PC-9 (cell line): ENCODE results near the gene PCLAF. TPM values are rescaled to one million over a fixed set of nuclear protein-coding genes. Genes with fewer than 3 reads are reported as not detected.

Source experiments
- BruUV-seq: library from RNA; stranded (reverse); fragments of 400-500 nt; replicated peaks from 2 replicates; lab custom pipeline; 2021; lab: Mats Ljungman, UMichigan
- CTCF ChIA-PET: fragments of 300-600 bp; sonication (Branson Sonifier 250); formaldehyde crosslinking; loops from one replicate; lab custom pipeline; 2022; ENCODE audit warnings: antibody characterized with exemption; lab: Charles Lee
- POLR2A ChIA-PET: fragments of 300-600 bp; sonication (Branson Sonifier 250); formaldehyde crosslinking; loops from one replicate; lab custom pipeline; 2022; ENCODE audit warnings: antibody characterized with exemption; ENCODE audit not compliant: unreplicated experiment; lab: Charles Lee
- DNase-seq, 2 experiments: peaks; one replicate each; pipeline versions ENCODE4 v3.0.0 to v3.0.0-alpha.2; 2015 to 2022; ENCODE audit warnings: mixed read lengths in 1 of 2
- H2AFZ ChIP-seq: fragments of 200-600 bp; sonication (generic); 2 replicates; pipeline ENCODE4 v1.8.1; 2017; ENCODE audit warnings: antibody characterized with exemption
- H3F3A ChIP-seq: fragments of 200-600 bp; sonication (generic); 2 replicates; pipeline ENCODE4 v1.8.1; 2017; ENCODE audit warnings: antibody characterized with exemption, mild to moderate bottlenecking, low read depth; ENCODE audit not compliant: insufficient read depth
- H3K27ac ChIP-seq: fragments of 200-600 bp; sonication (generic); 2 replicates; pipeline ENCODE4 v1.6.1; 2016; ENCODE audit warnings: mixed run types
- H3K27me3 ChIP-seq: fragments of 200-600 bp; sonication (generic); 2 replicates; pipeline ENCODE4 v1.6.1; 2016; ENCODE audit warnings: low read depth, mixed run types; ENCODE audit not compliant: insufficient read depth
- H3K36me3 ChIP-seq: fragments of 200-600 bp; sonication (generic); 2 replicates; pipeline ENCODE4 v1.6.1; 2016; ENCODE audit warnings: low read depth, mixed run types
- H3K4me1 ChIP-seq: fragments of 200-600 bp; sonication (generic); replicated peaks from 2 replicates; pipeline ENCODE4 v1.6.1; 2016; ENCODE audit warnings: mixed run types; ENCODE audit not compliant: insufficient read depth
- H3K4me2 ChIP-seq: fragments of 200-600 bp; sonication (generic); 2 replicates; pipeline ENCODE4 v1.6.1; 2017; ENCODE audit warnings: mixed run types
- H3K4me3 ChIP-seq: fragments of 200-600 bp; sonication (generic); 2 replicates; pipeline ENCODE4 v1.6.1; 2016; ENCODE audit warnings: mixed run types
- H3K79me2 ChIP-seq: fragments of 200-600 bp; sonication (generic); 2 replicates; pipeline ENCODE4 v1.6.1; 2017; ENCODE audit warnings: low read depth, mixed run types
- H3K9me2 ChIP-seq: fragments of 200-600 bp; sonication (generic); 2 replicates; pipeline ENCODE4 v1.8.1; 2017; ENCODE audit warnings: mild to moderate bottlenecking; ENCODE audit not compliant: insufficient read depth
- H3K9me3 ChIP-seq: fragments of 200-600 bp; sonication (generic); 2 replicates; pipeline ENCODE4 v1.8.1; 2016; ENCODE audit warnings: low read depth; ENCODE audit not compliant: insufficient read depth
- H4K20me1 ChIP-seq: fragments of 200-600 bp; sonication (generic); 2 replicates; pipeline ENCODE4 v1.8.1; 2017; ENCODE audit not compliant: insufficient read depth
- CTCF ChIP-seq: fragments of 200-600 bp; sonication (generic); conservative IDR thresholded peaks from 2 replicates; pipeline ENCODE4 v1.6.1; 2017; ENCODE audit warnings: mixed run types, antibody characterized with exemption, mild to moderate bottlenecking, moderate library complexity
- EZH2 ChIP-seq: fragments of 200-600 bp; sonication (generic); IDR thresholded peaks from 2 replicates; pipeline ENCODE4 v1.8.0; 2017; ENCODE audit warnings: antibody characterized with exemption, low read depth
- intact Hi-C: fragments of 100-400 bp; cut with micrococcal nuclease; formaldehyde crosslinking; loops from one replicate; pipeline ENCODE4 v1.10.0; 2022; ENCODE audit not compliant: unreplicated experiment
- total RNA-seq: library from RNA; stranded (reverse); gene quantifications from 2 replicates; pipeline ENCODE4 v1.2.3, GENCODE V29; 2021

PCLAF gene
- total RNA-seq, 1 experiment from 2014 or later: 70.4 TPM

DNA sequence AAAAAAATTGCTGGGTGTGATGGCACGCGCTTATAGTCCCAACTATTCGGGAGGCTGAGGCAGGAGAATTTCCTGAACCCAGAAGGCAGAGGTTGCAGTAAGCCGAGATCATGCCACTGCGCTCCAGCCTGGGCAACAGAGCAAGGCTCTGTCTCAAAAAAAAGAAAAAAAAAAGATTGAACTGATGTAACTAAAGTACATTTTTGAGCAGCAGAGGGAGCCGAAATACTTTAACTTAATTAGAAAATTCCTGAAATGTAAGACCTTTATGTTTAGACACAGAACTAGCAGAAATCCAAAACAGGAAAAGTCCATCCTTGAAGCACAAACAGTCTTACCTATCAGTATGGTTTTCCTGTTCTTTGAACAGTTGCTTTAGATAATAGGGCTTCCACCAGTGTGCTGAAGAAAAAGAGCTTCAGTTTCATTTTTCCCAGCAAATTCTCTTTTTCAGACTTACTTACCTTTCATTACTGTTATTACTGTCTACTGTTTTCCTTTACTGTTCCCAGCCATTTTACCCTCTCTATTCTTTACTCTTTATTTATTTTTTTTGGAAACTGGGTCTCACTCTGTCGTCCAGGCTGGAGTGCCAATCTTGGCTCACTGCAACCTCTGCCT is 45.7 kb upstream of the PCLAF start:
- POLR2A ChIA-PET: interaction anchor here (0.6 kb wide), 1 partner anchor 147 kb away, joined by 3 read pairs; no protein-coding TSS in a partner anchor

GRCh38 chr15:64425221-64425620 is 44.0 kb upstream of the PCLAF start:
- Histone ChIP-seq H3K4me1 (no peaks in the 10 kb centered on the region), H2AFZ (no peak overlapping the region), H3F3A (no peaks in the 10 kb centered on the region; the same call in 1 of the 2 replicates), H3K9me3 (no peaks in the 10 kb centered on the region), H3K79me2 (no peaks in the 10 kb centered on the region), H3K4me3 (no peak overlapping the region), H3K27ac (no peak overlapping the region), H4K20me1 (no peaks in the 10 kb centered on the region), H3K9me2 (no peaks in the 10 kb centered on the region), H3K4me2 (no peak overlapping the region), H3K27me3 (no peaks in the 10 kb centered on the region), H3K36me3 (no peaks in the 10 kb centered on the region)
- no peak for DNase-seq
- CTCF ChIA-PET: no interaction called here
- intact Hi-C loops: loop anchor here (5.0 to 10.0 kb wide), 2 partner anchors 230 to 302 kb away; no protein-coding TSS in a partner anchor
- no peak for TF ChIP-seq CTCF
- TF ChIP-seq EZH2: no peak
- POLR2A ChIA-PET: no interaction called here
- BruUV-seq: no TSS peak

More for the DNA sequence above, 45.7 kb upstream of the PCLAF start:
- CTCF ChIA-PET: interaction anchor here (0.6 kb wide), 1 partner anchor 367 kb away, joined by 3 read pairs; no protein-coding TSS in a partner anchor
- Histone ChIP-seq H3K79me2 (no peaks in the 10 kb centered on the region), H3K9me3 (no peaks in the 10 kb centered on the region), H3K27me3 (no peaks in the 10 kb centered on the region), H3K4me1 (no peaks in the 10 kb centered on the region), H3K27ac (no peak overlapping the region), H3F3A (no peaks in the 10 kb centered on the region; the same call in 1 of the 2 replicates), H3K4me2 (no peak overlapping the region), H3K4me3 (no peak overlapping the region), H4K20me1 (no peaks in the 10 kb centered on the region), H2AFZ (no peak overlapping the region), H3K9me2 (no peaks in the 10 kb centered on the region), H3K36me3 (0 out of 2 replicates have a peak, but pooled peaks cover 7% of the 10 kb centered on the region)
- intact Hi-C loops: loop anchor here (1.0 to 10.0 kb wide), 3 partner anchors 228 to 300 kb away; no protein-coding TSS in a partner anchor
- no peak for DNase-seq
- BruUV-seq: no TSS peak
- TF ChIP-seq EZH2 (no peak), CTCF (peak; percentile 37; the same call in 1 of the 2 replicates)

DNA sequence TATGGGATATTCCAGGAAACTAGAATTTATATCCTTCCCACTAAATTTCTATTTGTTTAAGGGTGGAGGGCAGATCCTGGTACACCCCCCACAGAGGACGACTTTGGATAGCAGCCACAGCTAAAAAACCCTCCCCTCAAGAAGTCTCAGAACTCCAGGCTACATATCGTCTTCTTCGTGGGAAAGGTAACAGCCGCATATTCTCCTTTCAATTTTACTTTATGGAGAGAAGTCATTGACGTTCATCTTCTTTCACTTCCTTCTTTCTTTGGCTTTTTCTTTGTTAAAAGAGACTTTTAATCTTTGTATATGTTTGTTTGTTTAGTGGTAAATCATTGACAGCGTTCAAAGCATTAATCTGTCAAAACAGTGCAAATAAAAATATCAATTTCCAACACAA is 42.7 kb upstream of the PCLAF start:
- no peak overlapping the region for H3K4me3 ChIP-seq
- POLR2A ChIA-PET: no interaction called here
- intact Hi-C loops: loop anchor here (10.0 kb wide), 1 partner anchor 231 kb away; no protein-coding TSS in a partner anchor
- no peaks in the 10 kb centered on the region for H3K9me3 ChIP-seq
- TF ChIP-seq EZH2: no peak
- no peak for TF ChIP-seq CTCF
- no peaks in the 10 kb centered on the region; the same call in 1 of the 2 replicates for H3F3A ChIP-seq
- H3K27ac ChIP-seq: no peak overlapping the region
- no peaks in the 10 kb centered on the region for H3K27me3 ChIP-seq
- no peak for DNase-seq
- H2AFZ ChIP-seq: no peak overlapping the region
- no peaks in the 10 kb centered on the region for H3K9me2 ChIP-seq
- no peaks in the 10 kb centered on the region for H4K20me1 ChIP-seq
- CTCF ChIA-PET: no interaction called here
- H3K36me3 ChIP-seq: no peaks in the 10 kb centered on the region
- BruUV-seq: no TSS peak
- no peaks in the 10 kb centered on the region for H3K79me2 ChIP-seq
- no peak overlapping the region for H3K4me2 ChIP-seq
- H3K4me1 ChIP-seq: no peaks in the 10 kb centered on the region
